HG02870 (cell line): ENCODE results near the gene NR1I2.

ENCODE experiments used
- ATAC-seq: cut with Tn5 transposase; IDR thresholded peaks from one replicate; pipeline ENCODE4 v1.9.1; 2021; ENCODE audit warnings: mild to moderate bottlenecking, moderate library complexity; ENCODE audit not compliant: unreplicated experiment

NR1I2 gene

DNA sequence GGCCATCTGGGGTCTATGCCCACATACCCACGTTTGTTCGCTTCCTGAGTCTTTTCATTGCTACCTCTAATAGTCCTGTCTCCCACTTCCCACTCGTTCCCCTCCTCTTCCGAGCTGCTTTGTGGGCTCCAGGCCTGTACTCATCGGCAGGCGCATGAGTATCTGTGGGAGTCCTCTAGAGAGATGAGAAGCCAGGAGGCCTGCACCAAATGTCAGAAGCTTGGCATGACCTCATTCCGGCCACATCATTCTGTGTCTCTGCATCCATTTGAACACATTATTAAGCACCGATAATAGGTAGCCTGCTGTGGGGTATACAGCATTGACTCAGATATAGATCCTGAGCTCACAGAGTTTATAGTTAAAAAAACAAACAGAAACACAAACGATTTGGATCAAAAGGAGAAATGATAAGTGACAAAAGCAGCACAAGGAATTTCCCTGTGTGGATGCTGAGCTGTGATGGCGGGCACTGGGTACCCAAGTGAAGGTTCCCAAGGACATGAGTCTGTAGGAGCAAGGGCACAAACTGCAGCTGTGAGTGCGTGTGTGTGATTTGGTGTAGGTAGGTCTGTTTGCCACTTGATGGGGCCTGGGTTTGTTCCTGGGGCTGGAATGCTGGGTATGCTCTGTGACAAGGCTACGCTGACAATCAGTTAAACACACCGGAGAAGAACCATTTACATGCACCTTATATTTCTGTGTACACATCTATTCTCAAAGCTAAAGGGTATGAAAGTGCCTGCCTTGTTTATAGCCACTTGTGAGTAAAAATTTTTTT is 35.9 kb downstream of the NR1I2 start:
- ATAC-seq: no peak

DNA sequence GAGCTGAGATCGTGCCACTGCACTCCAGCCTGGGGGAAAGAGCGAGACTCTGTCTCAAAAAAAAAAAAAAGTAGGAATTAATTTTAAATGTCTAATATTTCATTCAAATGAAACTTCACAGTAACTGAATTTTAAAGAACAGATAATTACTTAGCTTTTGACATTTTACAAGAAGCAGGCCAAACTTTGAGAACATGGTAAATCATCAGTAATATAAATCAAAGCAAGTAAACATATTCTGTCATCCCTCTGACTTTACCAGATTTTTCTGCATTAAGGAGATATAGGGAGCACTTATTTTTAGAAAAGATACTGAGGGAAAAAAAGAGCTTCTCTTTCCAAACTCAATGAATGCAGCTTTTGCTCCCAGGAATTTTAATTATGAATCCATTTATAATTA is 37.0 kb downstream of the NR1I2 start:
- no peak for ATAC-seq

DNA sequence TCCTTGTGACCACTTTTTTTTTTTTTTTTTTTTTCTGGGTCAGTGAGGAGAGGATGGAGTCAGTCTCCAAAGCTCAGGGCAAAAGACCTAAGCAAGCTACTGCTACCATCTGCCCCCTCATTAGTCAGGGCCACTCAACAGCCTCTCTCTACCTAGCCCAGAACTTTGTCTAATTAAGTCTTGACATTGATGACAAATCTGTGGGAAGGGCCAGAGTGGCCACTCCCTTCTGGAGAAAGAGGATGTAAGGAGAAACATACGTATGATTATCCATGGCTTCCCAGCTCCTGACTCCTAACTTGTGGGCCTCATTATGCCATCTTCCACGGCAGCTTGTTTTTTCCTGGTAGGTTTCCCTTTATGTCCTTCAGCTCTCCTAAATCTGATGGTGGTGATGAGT is 37.9 kb downstream of the NR1I2 start:
- no peak for ATAC-seq

DNA sequence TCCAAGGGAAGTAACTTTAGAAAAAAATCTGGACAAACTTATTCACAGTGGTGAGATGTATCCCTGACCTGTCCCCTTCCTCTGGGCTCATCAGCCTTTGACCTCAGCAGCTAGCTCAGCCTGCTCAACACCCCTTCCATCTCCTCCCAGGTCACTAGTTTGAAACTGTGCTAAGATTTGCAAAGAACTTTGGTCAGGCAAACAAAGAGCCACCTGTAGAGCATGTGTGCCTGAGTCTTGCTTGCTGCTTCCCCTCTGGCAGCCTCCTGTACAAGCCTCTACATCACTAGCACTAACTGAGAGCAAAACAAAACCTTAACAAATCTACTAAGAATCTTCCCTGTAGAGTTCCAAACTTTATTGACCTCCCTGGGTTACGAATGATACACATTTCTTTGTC is 43.9 kb downstream of the NR1I2 start:
- no peak for ATAC-seq

DNA sequence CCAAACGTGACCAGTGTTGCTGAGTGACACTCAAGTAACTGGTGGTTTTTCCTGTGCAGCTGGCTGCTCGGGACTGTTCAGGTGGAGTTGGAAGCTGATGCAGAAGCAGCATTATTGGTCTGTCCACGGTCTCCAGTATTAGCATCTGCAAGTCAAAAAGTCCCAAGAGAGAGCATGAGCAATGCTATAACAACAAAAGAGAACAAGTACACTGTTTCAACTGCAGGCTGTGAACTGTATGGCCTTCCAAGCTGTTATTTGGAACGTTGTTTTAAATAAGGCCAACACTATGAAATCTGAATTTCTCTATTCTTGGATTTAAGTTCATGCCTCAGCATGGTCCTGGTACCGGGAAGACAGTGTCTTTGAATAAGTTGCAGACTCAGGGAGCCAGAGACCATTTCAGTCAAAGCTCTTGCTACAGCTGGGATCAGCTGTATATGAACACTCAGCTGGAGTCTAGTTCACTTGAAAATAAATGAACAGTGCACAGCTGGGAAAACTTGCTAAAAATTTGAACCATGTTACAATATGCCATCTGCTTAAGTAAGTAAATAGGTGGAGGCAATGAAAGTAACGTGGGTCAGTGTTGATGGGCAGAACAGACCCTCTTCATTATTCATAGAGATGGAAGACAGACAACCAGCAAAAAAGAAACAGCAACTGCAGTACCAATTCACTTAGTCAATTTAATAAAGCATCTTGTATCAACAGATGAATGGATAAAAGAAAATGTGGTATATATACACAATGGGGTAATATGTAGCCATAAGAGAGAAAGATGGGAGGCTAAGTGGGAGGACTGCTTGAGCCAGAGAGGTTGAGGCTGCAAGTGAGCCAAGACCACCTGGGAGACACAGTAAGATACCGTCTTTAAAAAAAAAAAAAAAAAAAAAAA is 45.1 kb downstream of the NR1I2 start:
- no peak for ATAC-seq

DNA sequence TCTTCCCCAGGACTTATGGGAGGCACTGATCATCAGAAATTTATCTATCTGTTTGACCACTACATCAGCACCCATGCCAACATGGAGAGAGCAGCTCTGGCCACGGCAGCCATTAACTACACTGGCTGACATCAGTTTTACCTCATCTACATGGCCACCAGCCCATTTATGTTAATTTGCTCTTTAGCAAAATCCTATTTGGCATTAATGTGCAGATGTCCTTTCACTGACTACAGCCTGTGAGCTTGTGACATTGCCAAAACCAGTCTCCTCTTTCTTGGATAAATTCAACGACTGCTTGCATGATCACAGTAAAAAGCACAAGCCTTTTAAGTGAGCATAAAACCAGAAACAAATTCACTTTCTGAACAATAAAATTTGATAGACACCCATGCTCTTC is 47.5 kb downstream of the NR1I2 start:
- no peak for ATAC-seq

DNA sequence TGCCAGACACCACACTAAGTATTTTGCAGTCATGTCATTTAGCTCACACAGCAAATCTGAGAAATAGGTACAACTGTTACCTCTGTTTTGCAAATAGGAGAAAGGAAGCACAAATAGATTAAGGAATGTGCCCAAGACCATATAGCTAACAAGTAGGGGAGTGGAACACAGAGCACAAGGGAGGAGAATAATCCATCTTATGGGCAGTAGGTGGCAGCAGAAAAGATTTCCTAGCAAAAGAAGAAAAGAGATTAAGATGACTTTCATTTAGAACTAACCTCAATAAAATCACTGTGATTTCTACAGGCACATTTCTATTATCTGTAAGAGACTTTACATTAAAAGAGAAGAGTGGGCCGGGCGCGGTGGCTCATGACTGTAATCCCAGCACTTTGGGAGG is 49.1 kb downstream of the NR1I2 start:
- ATAC-seq: no peak

DNA sequence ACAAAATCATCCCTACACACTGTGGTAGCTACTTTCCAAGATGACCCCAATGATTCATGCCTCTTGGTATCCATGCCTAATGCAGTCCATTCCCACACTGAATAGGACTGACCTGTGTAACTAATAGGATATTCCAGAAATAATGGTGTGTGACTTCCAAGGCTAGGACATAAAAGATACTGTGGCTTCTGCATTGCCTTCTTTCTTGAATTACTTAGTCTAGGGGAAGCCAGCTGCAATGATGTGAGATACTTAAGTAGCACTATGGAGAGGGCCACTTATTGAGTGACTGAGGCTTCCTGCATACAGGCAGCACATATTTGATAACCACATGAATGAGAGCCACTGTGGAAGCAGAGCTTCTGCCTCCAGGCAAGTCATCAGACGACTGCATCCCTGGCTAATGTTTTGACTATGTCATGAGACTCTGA is 50.1 kb downstream of the NR1I2 start:
- no peak for ATAC-seq

DNA sequence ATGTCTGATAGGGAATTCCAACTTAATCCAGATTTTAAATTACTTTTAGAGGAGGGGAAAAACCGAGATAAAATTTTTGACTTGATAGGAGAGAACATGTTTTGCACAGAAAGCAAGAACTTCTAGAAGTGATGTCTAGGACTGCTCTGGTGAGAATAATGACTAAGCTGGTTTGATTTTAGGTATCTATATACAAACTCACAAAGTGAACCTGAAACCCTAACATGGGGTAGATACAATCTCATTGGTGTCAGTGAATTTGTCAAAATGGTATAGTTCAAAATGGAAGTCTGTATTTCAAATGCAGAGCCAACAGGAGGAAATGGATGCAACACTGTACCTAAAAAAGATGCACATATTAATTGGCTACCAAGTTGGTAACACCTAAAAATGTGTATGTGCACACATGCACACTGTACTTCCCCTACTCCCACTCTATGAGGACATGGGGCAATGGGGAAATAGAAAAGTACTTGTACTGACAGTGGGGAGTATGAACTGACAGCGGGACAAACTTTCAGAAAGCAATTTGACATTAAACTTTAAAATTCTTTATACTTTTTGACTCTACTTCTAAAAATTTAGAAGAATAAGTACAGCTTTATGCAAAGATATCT is 53.0 kb downstream of the NR1I2 start:
- no peak for ATAC-seq

DNA sequence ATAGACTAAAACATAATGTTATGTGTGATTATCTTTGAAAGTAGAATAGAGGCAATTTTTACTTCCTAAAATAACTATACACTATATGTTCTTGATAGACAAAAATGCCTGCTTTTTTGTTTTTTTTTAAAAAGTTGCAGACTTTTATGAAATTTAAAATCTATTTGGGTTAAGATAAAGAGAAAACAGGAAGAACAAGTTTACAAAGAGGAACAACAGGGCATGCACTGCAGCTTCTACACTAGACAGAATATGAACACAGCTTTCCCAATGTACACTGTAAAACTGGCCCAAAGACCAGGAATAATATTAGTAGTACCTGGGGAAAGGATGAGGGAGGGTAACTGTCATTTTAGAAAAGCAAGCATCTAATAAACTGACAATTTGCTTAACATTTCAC is 53.7 kb downstream of the NR1I2 start:
- ATAC-seq: no peak

DNA sequence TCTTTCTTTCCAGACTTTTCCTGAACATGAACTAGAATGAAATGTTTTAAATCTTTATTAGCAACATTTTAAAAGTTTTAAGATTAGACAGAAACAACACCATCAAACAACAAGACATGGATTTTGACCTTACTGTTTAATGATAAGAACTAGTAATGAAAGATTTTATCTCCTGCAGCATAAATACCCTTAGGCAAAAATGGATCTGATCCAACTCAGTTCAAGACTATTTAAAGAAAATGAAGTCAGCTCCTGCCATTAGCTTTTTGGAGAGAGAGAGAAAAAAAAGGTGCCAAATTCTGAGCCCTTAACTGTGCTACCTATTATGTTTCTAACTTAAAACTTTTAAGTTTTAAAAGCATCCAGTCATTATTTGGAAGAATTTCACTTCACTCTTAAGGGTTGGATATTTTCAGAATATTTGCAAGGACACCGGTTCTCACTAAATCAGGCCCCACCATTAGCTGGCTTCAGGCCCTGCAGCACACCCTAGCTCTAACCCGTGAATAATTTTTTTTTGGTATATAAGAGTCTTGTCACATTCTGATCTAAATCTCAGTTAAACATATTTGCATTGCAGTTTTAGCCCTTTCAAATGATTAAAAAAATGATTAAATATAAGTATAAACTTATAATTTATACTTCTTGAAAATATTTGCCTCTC is 60.0 kb downstream of the NR1I2 start:
- no peak for ATAC-seq

DNA sequence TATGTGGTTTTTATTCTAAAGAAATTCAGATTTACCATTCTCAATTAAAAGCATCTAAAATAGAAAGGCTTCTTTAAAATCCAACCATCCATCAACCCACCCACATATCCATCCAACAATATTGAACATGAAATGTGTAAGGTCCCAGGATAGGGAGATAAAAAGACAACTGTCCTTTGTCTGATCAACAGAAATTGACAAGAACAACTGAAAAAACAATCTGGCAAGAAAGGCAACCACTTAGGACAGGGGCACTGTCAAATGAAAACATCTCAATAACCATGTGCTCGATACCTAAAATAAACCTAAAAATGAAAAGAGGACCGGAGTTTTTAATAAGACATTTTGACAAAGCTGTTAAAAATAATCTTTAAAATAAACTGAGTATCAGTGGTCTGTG is 67.2 kb downstream of the NR1I2 start:
- ATAC-seq: no peak

DNA sequence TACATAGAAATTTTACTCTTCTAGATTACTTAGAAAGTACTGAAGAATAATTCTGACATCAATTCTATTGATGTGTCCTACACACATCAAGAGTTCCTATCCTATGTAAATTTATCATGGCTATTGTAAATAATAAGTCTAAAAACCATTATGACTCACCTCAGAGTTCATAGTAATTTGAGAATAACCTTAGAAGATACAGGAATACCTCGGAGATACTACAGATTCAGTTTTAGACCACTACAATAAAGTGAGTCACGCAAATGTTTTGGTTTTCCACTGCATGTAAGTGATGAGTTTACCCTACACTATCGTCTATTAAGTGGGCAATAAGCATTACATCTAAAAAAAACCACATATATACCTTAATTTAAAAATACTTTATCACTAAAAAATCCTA is 74.8 kb downstream of the NR1I2 start:
- ATAC-seq: no peak

DNA sequence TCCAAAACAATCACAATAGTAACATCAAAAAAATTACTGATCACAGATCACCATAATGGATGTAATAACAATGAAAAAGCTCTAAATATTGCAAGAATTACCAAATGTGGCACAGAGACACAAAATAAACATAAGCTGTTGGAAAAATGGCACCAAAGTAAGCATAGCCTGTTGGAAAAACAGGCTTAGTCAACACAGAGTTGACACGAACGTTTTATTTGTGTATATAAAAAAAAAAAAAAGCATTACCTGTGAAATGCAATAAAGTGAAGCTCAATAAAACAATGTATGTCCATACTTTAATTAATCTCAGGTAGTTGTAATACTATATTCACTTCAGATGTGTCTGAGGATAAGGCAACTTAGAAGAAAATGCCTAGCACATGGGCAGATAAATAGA is 77.1 kb downstream of the NR1I2 start:
- ATAC-seq: no peak

DNA sequence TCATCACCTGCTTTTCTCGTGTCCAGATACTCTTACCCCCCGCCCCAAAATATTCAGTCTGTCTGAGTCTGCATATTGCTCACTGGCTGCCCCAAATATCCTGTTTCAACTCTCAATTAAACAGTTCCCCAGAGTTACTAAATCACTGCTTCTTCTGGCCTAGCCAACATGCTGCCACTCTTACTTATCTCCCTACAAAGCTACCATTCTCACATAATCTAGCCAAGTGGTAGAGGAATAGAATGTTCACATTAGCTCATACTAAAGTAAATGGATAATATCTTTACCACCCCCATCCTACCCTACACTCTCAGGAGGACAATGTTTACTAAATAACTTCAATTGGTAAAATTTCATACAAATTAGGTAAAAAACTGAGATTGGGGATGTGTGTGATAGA is 77.8 kb downstream of the NR1I2 start:
- ATAC-seq: no peak

DNA sequence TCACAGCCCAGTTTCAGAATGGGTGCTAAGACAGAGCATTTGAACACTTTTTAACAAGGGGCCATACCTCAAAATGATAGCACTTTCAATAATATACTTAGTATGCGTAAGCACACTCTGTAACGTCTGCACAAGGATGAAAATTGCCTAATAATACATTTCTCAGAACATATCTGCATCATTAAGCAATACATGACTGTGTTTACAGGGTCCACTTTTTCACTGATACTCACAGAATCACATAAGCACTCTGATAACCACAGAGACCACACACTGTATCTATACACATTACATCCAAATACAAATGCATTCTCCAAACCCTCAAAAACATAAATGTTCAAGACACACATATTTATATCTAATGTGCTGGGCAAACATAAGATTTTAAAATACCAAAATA is 79.8 kb downstream of the NR1I2 start:
- no peak for ATAC-seq

DNA sequence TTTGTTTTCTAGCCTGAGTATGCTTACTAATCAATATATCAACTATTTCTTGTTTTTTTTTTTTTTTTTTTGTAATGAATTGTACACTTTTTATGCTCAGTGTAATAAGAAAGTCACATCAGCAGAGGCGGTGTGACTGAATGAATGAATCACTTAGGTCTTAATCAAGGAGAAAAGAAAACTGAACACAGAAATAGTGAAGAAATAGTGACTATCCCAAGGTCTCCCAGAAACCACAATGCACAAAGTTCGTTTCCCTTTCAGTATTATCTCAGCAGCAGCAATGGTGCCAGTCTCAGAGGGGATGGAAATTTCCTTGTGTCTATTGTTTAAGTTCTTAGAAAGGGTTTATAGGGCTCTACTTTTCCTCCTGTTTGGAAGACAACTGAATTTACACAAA is 80.7 kb downstream of the NR1I2 start:
- ATAC-seq: no peak

DNA sequence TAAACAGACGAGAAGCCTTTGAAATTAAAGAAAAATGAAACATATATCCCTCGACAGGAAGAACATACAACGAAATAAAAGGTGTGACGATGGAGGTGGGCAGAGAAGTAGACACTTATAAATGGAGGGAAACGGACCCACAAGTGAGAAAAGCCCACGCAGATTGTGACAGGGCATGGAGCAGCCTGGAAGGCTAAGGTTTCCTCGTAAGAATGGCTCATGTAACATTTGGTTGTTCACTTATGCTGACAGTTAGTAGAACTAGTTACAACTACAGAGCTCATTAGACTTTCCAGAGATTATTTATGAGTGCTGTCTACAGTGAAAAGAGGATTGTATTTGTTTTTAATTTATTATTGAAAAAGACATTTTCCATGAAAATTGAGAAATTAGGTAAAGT is 82.6 kb downstream of the NR1I2 start:
- ATAC-seq: no peak
